GM19238 (cell line): ENCODE measurements around the gene TLN1.

Source experiments
- DNase-seq: peaks from one replicate; pipeline ENCODE4 v3.0.0; 2011; ENCODE audit warnings: low spot score; ENCODE audit not compliant: insufficient read length

TLN1 gene

DNA sequence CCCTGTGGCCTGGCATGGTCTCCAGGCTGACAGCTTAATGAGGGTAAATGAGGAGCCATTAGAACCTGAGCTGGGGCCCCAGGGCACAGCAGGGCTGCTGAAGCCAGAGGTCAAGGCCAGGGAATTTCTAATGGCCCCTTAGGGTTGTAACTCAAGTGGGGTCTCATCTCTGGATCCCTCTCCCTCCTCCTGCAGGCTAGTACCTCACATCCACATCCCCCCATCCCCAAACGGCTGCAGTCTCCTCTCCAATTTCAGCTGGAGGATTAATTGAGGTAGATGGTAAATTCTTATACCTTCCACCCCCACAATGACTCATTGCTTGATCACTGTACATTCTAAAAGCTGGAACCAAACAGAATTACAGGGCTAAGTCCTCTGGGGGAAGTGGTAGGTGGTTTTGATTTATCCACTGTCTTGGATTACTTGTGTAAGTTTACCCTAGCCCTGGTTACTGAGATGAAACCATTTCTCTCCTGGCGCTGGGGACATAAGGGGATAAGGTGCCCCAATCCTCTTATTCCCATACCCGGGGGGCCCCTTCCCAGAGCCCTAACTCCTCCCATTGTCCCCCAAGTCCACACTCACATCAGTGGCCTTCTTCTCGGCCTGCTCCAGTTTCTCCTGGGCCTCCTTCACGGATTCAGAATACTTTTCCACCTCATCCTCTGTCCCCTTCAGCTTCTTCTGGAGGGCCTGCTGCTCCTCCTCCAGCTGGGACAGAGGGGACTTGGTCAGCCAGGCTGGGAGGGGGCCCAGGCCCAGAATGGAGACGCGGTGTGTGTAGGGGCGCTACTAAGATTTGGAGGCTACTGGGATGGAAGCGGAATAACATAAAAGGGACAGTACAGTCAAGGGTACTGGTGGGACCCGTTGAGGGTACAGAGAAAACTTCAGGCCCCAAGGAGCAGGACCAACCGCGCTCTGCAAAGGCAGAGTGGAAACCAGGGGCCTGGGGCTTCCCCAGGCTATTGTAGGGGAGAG lies 43.1 kb downstream of the TLN1 start:
- no peak for DNase-seq

GRCh38 chr9:35687972-35688557 lies 43.9 kb downstream of the TLN1 start:
- no peak for DNase-seq

- DNase-seq: no peak
Observed at GRCh38 chr9:35687306-35687705, 44.7 kb downstream of the TLN1 start.

DNA sequence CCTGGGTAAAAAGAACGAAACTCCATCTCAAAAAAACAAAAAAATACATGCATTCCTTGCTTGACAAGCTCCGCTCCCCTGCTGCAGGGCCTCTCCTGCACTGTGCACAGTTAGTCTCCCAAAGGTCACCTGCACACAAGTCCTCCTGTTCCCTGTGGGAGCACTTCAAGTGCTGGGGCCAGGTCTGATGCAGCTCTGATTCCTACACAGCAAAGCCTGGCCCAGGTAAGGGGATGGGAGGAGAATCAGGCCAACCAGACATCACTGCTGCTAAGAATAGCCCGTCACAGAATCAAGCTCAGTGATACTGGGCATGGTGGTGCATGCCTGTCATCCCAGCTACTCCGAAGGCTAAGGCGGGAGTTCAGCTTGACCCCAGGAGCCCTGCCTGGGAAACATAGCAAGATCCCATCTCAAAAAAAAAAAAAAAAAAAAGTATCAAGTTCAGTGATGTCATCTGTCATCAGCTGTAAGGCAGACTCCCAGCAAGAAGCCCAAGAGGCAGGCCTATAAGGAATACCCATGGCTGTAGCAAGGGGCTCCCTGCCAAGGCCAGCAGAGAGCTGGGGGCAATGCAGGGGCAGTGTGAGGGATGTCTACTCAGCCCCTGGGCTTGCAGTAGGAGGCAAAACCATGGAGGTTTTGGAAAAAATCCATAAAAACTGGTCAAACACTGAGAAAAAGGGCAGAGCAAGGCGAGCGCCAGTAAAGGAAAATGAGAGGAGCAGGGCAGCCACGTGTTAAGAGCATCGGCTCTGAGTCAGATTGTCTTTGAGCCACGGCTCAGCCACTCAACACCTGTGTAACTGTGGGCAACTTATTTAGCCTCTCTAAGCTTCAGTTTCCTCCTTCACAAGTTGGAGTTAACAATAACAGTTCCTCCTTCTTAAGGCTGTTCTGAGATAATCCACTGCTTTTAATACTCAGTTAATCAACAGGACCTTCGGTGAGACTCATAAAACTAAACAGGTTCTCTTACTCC lies 45.5 kb downstream of the TLN1 start:
- no peak for DNase-seq

- no peak for DNase-seq
Observed at GRCh38 chr9:35685506-35685905, 46.5 kb downstream of the TLN1 start.

- no peak for DNase-seq
Observed at GRCh38 chr9:35684921-35685320, 47.1 kb downstream of the TLN1 start.

DNA sequence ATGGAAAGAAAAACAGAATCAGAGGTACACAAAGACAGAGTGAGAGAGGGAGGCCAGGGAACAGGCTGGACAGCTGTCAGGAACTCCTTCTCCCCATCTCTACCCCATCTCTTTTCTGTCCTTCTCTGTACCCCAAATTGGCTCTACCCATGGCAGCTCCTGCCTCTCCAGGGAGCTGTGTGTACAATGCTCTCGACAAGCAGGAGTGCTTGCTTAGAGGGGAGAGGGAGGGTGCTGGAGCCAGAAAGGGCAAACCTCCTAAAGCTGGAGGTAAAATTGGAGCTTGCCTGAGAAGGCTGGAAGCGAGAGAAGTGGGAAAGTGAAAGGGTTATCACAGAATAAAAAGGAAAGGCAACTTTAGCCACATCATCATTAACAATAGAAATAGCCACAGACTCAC lies 48.7 kb downstream of the TLN1 start:
- no peak for DNase-seq

GRCh38 chr9:35682520-35683315 lies 49.3 kb downstream of the TLN1 start:
- DNase-seq: no peak

GRCh38 chr9:35682051-35682450 lies 49.9 kb downstream of the TLN1 start:
- no peak for DNase-seq

DNA sequence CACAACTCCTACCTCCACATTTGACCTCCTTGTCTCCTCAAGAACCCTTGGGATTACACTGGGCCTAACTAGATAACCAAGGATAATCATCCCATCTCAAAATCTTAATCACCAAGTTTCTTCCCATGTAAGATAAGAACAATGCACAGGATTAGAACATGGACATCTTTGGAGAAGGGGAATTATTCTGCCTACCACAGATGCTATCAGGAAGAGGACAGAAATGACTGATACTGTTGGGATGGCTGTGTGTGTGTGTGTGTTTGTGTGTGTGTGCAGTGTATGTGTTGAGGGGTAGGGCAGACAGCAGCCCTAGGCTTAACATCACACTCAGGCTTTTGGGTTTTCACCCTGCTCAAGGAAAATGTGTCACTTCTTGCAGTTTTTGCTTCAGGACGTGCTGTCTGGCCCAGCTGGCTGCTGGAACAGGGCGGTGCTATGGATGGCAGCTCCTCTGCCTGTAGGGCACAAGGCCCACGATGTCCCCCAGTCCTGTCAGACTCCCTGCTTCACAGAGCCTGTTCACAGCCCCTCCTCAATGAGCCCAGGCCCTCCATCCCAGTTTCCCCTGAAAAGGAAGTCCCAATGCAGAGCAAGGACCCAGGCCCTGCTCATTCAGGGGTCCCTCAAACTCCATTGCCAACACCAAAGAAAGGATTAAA lies 50.5 kb downstream of the TLN1 start:
- no peak for DNase-seq

DNA sequence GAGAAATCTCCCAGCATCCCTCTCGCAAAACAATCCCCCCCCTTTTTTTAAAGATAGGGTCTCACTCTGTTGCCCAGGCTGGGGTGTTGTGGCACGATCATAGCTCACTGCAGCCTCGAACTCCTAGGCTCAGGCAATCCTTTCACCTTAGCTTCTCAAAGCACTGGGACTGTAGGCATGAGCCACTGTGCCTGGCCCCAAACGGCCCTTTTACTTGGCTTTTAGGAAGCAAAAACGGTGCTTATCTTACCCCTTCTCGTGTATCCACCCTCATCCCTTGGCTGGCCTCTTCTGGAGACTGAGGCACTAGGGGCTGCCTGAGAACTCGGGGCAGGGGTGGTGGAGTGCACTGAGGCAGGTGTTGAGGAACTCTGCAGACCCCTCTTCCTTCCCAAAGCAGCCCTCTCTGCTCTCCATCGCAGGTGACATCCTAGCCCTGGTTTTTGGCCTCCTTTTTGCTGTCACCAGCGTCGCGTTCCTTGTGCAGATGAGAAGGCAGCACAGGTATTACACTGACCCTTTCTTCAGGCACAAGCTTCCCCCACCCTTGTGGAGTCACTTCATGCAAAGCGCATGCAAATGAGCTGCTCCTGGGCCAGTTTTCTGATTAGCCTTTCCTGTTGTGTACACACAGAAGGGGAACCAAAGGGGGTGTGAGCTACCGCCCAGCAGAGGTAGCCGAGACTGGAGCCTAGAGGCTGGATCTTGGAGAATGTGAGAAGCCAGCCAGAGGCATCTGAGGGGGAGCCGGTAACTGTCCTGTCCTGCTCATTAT lies 51.5 kb downstream of the TLN1 start:
- DNase-seq: no peak

GRCh38 chr9:35679766-35680330 lies 52.1 kb downstream of the TLN1 start:
- DNase-seq: no peak

GRCh38 chr9:35679091-35679490 lies 52.9 kb downstream of the TLN1 start:
- no peak for DNase-seq

- no peak for DNase-seq
Observed at GRCh38 chr9:35675732-35676392, 56.1 kb downstream of the TLN1 start.

DNA sequence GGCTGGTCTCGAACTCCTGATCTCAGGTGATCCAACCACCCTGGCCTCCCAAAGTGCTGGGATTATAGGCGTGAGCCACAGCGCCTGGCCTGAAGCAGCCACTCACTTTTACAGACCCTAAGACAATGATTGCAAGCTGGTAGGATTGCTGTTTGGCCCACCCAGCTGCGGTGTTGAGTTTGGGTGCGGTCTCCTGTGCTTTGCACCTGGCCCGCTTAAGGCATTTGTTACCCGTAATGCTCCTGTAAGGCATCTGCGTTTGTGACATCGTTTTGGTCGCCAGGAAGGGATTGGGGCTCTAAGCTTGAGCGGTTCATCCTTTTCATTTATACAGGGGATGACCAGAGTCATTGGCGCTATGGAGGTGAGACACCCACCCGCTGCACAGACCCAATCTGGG lies 56.8 kb downstream of the TLN1 start:
- DNase-seq: no peak

DNA sequence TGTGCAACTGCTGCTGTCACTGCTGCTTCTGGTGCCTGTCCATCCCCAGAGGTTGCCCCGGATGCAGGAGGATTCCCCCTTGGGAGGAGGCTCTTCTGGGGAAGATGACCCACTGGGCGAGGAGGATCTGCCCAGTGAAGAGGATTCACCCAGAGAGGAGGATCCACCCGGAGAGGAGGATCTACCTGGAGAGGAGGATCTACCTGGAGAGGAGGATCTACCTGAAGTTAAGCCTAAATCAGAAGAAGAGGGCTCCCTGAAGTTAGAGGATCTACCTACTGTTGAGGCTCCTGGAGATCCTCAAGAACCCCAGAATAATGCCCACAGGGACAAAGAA lies 58.0 kb downstream of the TLN1 start:
- DNase-seq: no peak

DNA sequence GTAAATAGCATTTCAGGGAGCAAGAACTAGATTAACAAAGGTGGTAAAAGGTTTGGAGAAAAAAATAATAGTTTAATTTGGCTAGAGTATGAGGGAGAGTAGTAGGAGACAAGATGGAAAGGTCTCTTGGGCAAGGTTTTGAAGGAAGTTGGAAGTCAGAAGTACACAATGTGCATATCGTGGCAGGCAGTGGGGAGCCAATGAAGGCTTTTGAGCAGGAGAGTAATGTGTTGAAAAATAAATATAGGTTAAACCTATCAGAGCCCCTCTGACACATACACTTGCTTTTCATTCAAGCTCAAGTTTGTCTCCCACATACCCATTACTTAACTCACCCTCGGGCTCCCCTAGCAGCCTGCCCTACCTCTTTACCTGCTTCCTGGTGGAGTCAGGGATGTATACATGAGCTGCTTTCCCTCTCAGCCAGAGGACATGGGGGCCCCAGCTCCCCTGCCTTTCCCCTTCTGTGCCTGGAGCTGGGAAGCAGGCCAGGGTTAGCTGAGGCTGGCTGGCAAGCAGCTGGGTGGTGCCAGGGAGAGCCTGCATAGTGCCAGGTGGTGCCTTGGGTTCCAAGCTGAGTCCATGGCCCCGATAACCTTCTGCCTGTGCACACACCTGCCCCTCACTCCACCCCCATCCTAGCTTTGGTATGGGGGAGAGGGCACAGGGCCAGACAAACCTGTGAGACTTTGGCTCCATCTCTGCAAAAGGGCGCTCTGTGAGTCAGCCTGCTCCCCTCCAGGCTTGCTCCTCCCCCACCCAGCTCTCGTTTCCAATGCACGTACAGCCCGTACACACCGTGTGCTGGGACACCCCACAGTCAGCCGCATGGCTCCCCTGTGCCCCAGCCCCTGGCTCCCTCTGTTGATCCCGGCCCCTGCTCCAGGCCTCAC lies 58.6 kb downstream of the TLN1 start, which contains the start of gene CA9:
Gene CA9 (plus strand): TSS at position 797 of the 893 bp plus-strand sequence. CDS start 32 bp downstream, at position 829.
- no peak for DNase-seq
